Measurements from ENCODE around the gene FILIP1.

Gene FILIP1

DNA sequence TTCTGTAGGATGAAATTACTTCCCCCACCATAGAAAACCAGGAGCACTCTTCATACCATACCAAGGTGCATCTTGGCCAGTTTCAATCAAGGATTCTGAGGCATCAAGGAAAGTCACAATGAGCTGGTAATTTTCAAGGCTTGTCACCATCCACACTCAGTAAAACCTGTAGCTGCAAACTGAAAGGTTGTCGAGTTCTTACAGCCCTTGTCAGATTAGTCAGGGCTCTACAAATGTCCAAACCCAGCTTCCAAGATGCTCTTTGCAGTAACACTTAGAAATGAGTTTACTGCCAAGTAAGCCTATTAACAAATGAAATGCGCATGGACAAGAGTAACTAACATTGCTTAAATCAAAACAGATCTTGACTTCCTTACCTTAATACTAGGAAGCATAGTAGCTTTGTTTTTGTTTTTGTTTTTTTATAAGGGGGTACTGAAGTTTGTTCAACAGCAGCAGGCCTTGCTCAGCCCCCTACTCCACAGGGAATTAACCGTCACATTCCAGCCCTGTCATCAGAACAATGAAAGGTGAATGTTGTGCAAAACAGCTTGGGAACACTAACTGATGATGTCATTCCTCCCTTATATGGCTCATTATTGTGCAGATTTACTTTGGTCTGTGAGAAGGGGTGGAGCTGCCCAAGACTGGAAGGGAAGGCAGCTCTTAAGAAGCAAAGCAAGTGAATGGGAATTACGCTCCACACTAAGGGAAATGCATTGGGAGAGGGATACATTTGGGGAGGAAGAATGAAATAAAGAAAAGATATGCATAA is 159.1 kb downstream of the FILIP1 start:
- no peak for DNase-seq (ENCODE audit: low read depth in 2 of 2)

- DNase-seq (ENCODE audit: low read depth in 2 of 2): no peak
Measured at GRCh38 chr6:75333676-75334200, 159.9 kb downstream of the FILIP1 start.

DNA sequence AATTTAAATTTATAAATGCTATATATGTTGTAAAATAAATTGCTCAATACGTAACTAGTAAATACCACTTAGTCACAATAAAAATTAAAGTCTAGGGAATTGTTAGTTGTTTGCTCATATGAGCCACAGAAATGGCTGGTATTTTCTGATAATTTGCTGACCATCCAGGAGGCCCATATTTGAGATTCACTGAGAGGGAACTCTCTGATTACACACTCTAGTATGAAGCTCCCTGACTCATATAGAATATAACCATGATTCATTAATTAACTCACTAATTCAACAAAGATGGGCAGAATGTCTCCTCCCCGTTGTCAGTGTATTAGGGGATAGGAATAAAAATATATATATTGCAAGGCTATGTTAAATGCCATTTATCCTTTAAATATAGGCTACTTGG is 162.4 kb downstream of the FILIP1 start:
- DNase-seq (ENCODE audit: low read depth in 2 of 2): no peak

DNA sequence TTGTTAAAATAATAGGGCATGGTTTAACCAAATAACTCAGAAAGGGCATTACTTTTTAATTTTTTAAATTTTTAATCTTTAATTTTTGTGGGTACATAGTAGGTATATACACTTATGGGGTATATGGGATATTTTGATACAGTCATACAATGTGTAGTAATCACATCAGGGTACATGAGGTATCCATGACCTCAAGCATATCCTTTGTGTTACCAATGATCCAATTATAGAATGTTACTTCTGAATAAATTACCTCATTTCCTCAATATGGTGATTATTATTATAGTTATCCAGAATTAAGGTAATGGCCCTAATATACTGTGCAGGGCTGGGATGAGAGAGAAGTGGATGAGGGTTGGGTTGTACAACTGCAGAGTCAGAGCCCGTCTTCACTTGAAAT is 163.9 kb downstream of the FILIP1 start:
- DNase-seq (ENCODE audit: low read depth in 2 of 2): no peak

DNA sequence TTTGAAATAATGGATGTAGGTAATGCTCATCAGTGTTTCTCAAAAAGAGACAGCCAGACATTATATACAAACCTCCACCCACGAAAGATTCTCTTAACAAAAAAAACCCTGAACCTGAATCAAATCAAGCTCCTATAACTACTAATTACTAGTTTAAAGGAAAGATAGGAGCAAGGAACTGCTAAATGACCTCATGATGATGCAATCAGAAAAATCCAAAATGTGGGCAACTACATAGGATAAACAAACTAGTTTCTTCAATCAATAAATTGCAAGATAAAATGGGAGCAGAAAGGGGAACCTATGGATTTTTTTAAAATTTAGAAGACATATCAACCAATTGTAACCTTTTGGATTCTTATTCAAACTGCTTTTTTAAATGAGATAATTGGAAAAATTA is 165.8 kb downstream of the FILIP1 start:
- DNase-seq (ENCODE audit: low read depth in 2 of 2): no peak

GRCh38 chr6:75326557-75327258 is 166.9 kb downstream of the FILIP1 start:
- no peak for DNase-seq (ENCODE audit: low read depth in 2 of 2)

- no peak for DNase-seq (ENCODE audit: low read depth in 2 of 2)
Measured at GRCh38 chr6:75318900-75319299, 174.7 kb downstream of the FILIP1 start.

GRCh38 chr6:75317503-75318206 is 175.9 kb downstream of the FILIP1 start:
- no peak for DNase-seq (ENCODE audit: low read depth in 2 of 2)

- no peak for DNase-seq (ENCODE audit: low read depth in 2 of 2)
Measured at GRCh38 chr6:75315978-75316377, 177.6 kb downstream of the FILIP1 start.

- DNase-seq (ENCODE audit: low read depth in 2 of 2): no peak
Measured at GRCh38 chr6:75308250-75308988, 185.2 kb downstream of the FILIP1 start.

DNA sequence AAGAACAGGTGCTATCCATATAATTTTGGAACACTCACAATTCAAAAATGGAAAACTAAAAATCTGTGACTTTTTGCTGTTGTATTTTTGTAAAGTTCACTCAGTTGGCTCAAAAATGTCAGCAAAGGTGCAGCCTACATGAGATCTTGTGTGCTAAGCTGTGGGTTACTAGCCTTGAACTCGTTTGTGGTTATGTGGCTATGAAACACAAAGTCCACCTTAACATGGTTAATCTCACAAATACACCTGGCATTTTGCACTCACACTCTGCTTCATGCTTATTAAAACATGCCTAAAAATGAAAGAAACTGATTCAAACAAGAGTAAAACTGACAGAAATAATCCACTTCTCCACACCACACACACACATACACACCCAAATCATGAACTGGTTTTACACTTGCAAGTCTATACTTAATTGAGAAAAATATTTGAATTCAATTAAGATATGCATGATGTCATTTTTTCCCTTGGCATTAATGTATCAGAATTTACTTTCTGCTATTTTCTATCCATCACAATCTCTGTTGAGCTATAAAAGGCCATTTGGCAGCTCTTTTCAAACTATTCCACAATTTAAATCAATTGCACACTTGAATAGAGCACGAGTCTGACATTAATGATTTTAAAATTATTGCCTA is 186.1 kb downstream of the FILIP1 start:
- no peak for DNase-seq (ENCODE audit: low read depth in 2 of 2)

- DNase-seq (ENCODE audit: low read depth in 2 of 2): no peak
Measured at GRCh38 chr6:75306064-75306463, 187.5 kb downstream of the FILIP1 start.

GRCh38 chr6:75305573-75305972 is 188.0 kb downstream of the FILIP1 start:
- DNase-seq (ENCODE audit: low read depth in 2 of 2): no peak

GRCh38 chr6:75302280-75302679 is 191.3 kb downstream of the FILIP1 start:
- no peak for DNase-seq (ENCODE audit: low read depth in 2 of 2)

DNA sequence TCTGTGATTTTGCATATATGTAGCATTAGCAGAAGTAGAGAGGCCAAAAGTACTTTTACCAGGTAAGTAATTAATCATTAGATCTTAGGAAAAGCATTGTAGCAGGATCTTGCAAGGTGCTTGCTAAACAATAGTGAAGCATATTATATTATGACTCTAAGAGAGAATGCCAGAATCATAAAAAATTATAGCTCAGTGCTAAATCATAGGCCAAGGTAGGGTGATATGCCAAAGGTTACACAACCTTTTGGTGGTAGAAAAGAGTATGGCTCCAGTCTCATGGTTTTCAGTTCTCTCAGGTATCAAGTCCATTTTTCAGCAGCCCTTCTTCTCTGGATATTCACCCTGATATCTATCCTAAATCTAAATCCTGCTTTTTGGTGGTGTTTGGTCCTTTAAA is 192.1 kb downstream of the FILIP1 start:
- DNase-seq (ENCODE audit: low read depth in 2 of 2): no peak

GRCh38 chr6:75301088-75301487 is 192.5 kb downstream of the FILIP1 start:
- DNase-seq (ENCODE audit: low read depth in 2 of 2): no peak

DNA sequence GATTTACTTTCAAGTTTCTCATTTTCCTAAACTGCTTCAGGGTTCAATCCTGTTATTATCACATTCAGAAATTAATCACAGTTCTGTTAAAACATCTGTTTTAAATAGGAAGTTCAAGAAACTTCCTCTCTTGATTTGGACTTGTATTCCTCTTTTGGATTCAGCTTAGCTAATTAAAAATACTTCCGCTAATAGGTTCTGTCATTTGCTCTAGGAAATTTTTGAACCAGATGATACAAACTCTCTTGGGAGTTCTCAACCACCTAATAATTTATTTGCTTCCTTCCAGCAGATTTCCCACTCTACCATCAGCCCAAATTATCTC is 193.1 kb downstream of the FILIP1 start:
- no peak for DNase-seq (ENCODE audit: low read depth in 2 of 2)

- no peak for DNase-seq (ENCODE audit: low read depth in 2 of 2)
Measured at GRCh38 chr6:75299801-75300530, 193.6 kb downstream of the FILIP1 start.

DNA sequence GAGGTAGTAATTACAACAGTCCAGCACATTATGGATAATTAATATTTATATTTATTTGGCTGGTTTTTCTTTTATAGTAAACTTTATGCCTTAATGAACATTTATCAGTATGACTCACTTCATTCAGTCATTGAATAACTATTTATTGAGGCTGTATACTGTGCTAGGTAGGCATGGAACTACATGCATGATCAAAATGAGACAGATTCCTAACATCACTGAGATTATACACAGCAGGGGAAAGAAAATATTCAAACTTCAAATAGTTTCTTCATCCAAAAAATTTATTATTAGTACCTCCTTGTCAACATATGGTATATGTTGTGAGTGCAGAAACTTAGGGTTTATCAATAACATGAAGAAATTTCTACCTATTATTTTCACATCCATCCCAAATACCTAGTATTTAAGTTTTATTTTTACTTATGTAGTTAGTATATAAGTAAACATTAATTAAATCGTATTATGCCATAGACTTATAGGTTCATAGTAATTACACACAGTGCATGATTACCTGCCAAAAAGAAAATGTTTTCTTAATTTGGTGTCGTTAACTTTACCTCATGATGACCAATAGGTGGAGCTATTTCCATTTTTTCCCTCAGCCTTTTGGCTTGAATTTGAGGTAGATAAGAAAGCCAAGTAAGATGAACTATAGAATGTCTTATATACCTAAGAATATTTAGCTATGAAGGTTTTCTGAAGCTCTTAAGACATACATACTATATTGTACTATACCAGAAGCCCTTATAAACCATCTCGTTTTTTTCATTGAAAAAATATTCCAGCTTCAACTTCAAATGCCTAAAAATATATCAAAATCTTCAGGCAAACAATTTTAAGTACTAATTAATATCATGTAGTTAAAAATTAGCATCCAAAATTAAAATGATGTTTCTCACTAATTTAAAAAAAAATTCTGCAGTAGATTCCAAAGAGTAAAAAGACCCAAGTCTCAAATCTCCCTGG is 196.5 kb downstream of the FILIP1 start:
- no peak for DNase-seq (ENCODE audit: low read depth in 2 of 2)

DNA sequence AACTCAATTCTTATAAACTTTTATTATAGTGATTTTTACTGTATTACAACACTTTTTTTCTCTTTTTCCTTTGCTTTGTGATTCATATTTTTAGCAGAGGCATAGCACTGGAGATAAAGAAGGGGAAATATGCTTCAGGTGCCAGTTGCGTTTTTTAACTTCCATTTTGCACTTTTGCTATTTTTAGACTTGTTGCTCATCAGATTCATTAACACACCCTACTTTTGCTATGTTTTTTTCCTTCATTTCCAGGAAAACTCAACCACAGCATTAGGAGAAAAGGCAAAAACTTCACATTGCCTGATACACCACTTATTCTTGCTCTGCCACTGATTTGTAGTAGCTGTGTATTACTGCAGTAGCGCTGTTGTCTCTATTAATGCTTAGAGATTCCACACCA is 201.0 kb downstream of the FILIP1 start:
- no peak for DNase-seq (ENCODE audit: low read depth in 2 of 2)
